Measurements from ENCODE around the gene POLRMT.

GRCh38 chr19:674282-675151, 41.2 kb upstream of the POLRMT start:
- no peak for TF ChIP-seq CTCF (IDR thresholded peaks at IDR 0.05)
- TF ChIP-seq POLR2AphosphoS5 (IDR thresholded peaks at IDR 0.05): no peak
- no peak for TF ChIP-seq POLR2A (IDR thresholded peaks at IDR 0.05)

All from breast epithelium (tissue), 3 donors.